Stimulated activated CD8-positive, alpha-beta memory T cell treated with anti-CD3 and anti-CD28 coated beads, Interleukin-12 subunit alpha, Interleukin-12 subunit beta, amount 100 ng/mL, for 1 hour (primary cell): ENCODE results near the gene MDM4.
"Not testable (repeated sequence)": the region's sequence is repeated elsewhere in the genome, so short reads cannot be mapped to it uniquely, and the experiment has no call there.

Experiments
- DNase-seq: peaks from one replicate; pipeline ENCODE4 v3.0.0-alpha.2; 2020; ENCODE audit warnings: low read depth

The MDM4 gene

GRCh38 chr1:204514828-204515227 is 1.4 kb upstream of the MDM4 start:
- DNase-seq = no peak

- DNase-seq = not testable (repeated sequence)
These were observed 1.2 kb downstream of the MDM4 start for GRCh38 chr1:204517382-204517781.

DNA sequence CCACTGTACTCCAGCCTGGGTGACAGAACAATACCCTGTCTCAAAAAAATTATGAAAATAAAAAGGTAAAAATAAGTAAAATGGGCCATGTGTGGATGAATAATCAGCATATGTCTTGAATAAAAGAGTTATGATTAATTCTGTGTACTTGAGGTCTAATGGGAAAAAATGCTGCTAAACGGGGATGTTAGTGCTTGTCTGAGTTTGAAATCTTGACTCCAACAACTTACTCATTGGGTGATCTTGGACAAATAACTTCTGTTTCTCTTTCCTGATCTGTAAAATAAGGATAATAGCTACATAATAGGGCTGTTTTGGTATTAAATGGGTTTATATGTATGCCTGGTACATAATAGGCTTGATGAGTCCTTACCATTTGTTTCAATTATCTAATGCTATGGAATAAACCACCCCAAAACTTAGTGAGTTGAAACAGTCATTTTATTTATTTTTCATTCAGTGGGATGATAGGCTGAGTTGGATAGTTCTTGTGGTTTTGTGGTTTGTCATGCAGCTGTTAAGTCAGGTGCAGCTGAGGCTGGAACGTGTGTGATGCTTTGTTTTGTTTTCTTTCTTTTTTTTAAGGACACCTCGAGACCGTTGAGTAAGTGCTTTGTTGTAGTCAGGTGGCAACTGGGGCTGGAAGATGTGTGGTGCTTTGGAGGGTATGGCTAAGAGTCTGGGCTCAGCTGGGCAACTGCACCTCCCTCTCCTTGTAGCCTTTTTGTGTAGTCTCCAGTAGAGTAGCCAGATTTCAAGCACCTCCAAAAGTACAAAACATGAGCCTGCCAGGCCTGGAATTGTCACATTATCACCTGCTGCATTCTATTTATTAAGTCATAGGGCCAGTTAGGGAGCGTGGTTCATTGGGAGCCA is 4.9 kb downstream of the MDM4 start:
- DNase-seq = peak; percentile 43

DNA sequence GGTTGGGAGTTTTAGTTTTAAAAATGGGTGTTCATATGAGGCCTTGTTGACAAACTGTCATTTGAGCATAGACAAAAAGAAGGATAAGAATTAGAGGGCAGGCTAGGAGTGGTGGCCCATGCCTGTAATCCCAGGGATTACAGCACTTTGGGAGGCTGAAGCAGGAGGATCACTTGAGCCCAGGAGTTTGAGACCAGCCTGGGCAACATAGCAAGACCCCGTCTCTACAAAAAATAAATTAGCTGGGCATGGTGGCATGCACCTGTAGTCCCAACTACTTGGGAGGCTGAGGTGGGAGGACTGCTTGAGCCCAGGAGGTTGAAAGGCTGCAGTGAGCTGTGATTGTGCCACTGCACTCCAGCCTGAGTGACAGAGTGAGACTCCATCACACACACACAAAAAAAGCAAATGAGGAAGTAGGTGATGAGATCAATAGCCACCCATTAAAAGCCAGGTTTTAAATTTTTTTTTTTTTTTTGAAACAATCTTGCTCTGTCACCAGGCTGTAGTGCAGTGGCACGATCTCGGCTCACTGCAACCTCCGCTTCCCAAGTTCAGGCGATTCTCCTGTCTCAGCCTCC is 5.8 kb downstream of the MDM4 start:
- not testable (repeated sequence) for DNase-seq

DNA sequence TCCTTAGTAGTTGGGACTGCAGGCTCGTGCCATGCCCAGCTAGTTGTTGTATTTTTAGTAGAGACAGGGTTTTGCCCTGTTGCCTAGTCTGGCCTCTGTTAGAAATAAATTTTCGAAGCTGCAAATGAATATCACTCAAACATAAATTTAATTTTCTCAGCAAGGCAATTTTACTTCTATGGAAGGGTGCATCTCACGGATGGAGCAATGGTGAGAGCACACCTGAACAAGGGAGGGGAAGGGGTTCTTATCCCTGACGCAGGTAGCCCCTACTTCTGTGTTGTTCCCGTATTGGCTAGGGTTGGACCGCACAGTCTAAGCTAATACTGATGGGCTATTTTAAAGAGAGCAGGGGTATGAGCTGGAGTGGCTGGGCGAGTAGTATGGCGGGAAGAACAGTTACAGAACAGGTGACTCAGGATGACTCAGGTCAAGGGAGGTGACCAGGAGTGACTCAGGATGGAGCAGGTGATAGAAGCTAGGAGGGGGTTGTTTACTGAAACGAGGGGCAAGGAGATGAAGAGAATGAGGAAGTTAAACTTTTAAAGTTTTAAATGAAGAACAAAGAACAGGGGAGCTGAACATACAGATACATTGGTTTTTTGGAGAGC is 7.5 kb downstream of the MDM4 start:
- no peak for DNase-seq

DNA sequence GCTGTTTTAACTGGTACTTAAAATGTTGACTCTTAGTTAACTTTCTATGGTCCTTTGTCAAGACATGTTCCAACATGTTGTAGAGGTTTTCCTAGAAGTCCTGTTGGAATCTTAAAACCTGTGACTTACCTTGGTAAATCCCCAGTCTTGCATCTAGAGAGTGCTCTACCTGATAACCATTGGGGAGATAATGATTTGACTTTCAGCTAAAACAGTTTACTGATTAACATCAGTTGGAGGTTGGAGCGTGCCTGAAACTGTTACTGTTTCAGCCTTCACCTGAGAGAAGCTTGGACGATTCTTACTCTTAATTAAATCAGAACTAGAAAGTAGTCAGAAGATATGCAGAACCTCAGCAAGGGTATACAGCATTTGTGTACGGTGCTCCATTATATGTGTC is 8.8 kb downstream of the MDM4 start:
- no peak for DNase-seq

DNA sequence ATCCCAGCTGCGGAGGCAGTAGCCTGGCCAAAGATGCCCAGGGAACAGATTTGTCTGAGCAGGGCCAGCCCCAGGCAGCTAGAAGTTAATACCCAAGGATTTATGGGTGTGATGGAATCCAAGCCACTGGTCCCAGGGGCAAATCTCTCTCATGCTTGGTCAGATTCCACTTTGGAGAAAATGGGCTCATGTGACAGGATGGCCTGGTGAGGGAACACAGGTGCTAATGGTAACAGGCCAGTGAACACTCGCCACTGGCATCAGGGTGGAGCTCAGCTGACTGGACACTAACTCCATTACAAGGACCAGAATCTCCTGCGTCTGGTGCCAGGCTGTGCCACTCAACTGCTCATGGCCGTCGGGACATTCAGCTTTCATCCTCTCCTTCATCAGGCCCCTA is 12.0 kb downstream of the MDM4 start:
- no peak for DNase-seq

- DNase-seq = no peak
These were observed 12.5 kb downstream of the MDM4 start for GRCh38 chr1:204528677-204529076.

DNA sequence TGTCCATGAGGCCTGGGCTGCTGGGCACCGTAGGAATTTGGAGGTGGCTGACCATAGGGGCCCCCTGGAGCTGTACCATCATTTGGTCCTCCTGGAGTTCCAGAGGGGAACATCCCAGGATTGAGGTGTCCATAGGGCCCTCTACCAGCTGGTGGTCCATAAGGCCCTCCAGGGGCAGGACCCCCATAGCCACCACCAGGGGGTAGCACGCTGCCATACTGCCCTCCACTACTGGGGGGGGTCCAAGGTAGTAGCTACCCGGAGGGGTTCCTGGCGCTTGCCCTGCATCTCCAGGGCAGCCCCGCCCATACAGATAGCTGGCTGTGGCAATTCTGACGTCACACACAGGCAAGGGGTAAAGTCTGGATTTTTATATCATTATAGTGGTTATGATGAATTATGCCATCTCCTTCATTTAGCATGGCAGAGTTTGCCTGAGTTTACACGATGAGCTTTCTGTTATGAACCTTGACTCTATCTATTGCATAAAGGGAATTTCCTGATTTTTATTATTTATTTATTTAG is 13.2 kb downstream of the MDM4 start:
- no peak for DNase-seq

- DNase-seq = no peak
These were observed 14.7 kb downstream of the MDM4 start for GRCh38 chr1:204530932-204531331.

DNA sequence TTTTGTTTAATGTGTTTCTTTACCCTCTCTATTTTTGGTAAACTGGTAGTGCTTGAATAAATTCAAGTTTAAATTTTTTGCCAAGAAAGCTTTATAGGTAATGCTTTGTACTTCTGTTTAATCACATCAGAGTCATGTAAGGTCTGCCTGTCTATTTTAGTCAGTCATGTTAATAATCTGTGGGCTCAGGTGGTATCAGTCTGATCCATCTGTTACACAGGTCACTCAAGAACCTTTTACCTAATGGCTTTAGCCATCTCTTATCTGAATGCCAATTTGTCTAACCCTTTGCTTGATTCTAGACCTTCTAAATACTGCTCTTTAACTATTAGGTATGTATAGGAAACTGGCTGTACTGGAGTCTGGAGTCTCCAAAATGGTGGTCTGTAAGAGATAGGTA is 16.6 kb downstream of the MDM4 start:
- DNase-seq = no peak

DNA sequence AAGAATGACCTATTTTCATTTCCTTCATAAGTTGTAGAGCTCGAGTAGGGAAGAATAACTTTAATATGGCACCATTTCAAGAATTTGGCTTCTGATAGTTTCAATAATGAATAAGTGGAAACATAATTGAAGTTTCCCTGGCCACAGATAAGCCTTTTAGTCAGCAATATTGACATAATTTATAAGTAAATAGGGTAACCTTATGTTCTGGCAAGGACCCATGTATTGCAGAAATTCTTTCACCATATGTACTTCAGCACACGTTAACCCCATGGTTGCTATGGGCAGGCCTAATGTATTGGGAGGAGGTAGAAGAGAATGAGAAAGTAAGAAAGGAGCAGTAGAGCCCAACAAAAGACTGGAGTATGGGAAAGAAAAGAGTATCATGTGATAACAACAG is 25.4 kb downstream of the MDM4 start:
- DNase-seq = no peak

GRCh38 chr1:204544321-204544720 is 28.1 kb downstream of the MDM4 start:
- no peak for DNase-seq

- no peak for DNase-seq
These were observed 29.0 kb downstream of the MDM4 start for GRCh38 chr1:204545202-204545601.

DNA sequence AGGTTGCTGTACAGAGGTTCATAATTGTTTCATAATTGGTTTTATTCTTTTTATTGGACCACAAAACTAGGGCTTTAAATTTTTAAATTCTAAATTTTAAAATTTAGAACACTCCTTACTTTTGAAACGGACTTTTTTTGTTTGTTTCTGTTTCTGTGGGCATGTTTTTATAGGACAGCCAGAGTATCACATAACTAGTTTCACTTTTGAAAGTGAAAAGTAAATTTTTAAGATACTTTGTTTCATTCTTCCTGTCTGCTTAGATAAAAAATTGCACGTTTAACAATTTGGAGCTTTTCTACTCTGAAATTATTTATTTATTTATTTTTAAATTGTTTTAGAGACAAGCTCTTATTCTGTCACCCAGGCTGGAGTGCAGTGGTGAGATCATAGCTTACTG is 29.7 kb downstream of the MDM4 start:
- DNase-seq = no peak

- DNase-seq = no peak
These were observed 32.1 kb downstream of the MDM4 start for GRCh38 chr1:204548265-204548664.

- no peak for DNase-seq
These were observed 33.1 kb downstream of the MDM4 start for GRCh38 chr1:204549313-204549712.

DNA sequence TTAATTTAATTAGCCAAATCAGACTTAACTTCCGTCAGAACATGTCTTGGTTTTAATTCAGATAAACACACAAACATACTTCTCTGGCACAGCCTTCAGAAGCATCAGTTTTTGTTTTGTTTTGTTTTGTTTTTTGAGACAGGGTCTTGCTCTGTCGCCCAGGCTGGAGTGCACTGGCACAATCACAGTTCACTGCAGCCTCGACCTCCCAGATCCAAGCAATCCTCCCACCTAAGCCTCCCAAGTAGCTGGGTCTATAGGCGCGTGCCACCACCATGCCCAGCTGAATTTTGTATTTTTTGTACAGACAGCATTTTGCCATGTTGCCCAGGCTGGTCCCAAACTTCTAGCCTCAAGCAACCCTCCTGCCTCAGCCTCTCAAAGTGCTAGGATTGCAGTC is 34.7 kb downstream of the MDM4 start:
- no peak for DNase-seq

DNA sequence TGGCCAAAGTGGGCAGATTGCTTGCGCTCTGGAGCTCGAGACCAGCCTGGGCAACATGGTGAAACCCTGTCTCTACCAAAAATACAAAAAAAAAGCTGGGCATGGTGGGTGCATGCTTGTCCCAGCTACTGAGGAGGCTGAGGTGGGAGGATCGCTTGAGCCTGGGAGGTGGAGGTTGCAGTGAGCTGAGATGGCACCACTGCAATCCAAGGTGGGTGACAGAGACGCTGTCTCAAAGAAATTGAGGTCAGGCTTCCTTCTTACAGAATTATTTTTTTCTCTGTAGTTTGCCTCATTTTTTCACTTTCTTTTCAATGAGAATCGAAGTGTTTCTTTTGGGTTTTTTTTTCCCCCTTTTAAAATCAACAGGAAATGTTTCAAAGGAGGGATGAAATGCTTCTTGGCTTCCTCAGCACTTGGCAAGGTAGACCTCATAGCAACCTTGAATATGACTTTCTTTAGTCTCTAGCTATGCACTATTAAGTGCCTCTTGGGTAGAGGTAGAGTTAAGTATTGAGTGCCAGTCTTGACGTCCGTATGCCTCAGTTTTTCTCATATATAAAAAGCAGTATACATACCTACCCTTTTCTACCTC is 40.3 kb downstream of the MDM4 start:
- no peak for DNase-seq

- no peak for DNase-seq
These were observed 42.3 kb downstream of the MDM4 start for GRCh38 chr1:204558467-204558866.

DNA sequence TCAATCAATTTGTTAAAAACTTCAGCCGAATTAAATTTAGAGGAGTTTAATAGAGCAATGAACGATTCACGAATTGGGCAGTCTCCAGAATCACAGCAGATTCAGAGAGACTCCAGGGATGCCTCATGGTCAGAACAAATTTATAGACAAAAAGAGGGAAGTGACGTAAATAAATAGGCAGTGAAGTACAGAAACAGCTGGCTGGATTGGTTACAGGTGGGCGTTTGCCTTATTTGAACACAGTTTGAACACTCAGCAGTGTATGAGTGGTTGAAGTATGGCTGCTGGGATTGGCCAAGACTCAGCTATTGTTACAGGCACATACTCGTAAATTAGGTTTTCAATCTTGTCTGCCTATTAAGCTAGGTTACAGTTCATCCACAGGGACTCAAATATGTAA is 43.8 kb downstream of the MDM4 start:
- not testable (repeated sequence) for DNase-seq

DNA sequence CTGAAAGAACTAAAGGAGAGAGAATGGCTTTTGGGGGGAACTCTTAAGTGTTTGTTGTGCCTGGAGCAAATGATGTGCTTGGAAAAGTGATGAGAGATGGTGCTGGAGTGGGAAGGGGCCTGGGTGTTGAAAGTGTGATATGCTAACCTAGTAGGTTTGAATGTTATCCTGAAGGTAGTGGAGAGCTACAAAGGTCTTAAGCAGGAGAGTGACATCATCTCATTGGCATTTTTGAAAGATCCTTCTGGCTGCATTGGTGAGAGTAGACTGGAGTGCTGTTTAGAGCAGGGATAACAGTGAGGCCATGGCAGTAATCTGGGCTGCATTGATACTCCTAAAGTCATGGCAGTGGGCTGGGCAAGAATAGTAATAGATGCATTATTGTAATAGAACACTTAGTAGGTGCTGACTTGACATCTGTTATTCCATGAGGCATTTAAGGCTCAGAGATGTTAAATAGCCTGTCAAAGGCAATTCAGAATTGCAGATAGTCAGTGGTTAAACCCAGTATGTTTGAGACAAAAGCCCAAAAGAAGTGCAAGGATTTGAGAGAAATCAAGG is 44.5 kb downstream of the MDM4 start:
- DNase-seq = no peak
